CD4-positive, alpha-beta T cell treated with Interferon gamma for 1 hour (primary cell): Measurements from ENCODE around the gene MEIOC.
"Not testable (repeated sequence)": the region's sequence is repeated elsewhere in the genome, so short reads cannot be mapped to it uniquely, and the experiment has no call there.

Experiments used
- DNase-seq: peaks from one replicate; pipeline ENCODE4 v3.0.0-alpha.2; 2020

MEIOC gene

DNA sequence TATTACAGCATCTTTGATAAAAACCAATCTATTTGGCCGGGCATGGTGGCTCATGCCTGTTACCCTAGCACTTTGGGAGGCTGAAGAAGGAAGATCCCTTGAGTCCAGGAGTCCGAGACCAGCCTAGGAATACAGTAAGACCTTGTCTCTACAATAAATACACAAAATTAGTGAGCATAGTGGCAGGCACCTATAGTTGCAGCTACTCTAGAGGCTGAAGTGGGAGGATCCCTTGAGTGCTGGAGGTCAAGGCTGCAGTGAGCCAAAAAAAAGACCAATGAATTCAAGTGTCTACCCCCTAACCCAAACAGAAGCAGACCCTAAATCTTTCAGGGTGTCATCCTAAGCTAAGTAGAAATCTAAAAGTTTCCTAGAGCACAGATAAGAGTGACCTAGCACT, 7.3 kb upstream of the MEIOC start:
- DNase-seq = no peak

DNA sequence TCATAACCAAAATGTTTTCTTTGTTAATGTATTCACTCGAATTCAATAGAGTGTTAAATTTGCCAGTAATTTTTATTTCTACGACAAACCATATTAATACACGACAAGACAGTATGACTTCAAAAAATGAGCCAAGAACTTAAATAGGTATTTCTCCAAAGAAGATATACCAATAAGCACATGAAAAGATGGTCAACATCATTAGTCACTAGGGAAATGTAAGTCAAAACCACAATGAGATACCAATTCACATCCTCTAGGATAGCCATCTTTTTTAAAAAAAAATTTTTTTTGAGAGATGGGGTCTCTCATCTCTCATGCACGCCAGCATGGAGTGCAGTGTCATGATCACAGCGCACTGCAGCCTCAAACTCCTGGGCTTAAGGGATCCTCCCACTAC, 5.0 kb upstream of the MEIOC start:
- no peak for DNase-seq

DNA sequence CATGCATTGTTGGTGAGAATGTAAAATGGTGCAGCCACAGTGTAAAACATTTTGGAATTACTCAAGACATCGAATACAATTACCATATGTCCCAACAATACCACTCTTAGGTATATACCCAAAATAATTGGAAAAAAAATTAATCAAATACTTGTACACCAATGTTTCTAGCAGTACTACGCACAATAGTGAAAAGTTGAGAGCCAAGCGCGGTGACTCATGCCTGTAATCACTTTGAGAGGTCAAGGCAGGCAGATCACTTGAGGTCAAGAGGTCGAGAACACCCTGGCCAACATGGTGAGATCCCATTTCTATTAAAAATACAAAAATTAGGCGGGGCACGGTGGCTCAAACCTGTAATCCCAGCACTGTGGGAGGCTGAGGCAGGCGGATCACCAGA, 3.5 kb upstream of the MEIOC start:
- no peak for DNase-seq

DNA sequence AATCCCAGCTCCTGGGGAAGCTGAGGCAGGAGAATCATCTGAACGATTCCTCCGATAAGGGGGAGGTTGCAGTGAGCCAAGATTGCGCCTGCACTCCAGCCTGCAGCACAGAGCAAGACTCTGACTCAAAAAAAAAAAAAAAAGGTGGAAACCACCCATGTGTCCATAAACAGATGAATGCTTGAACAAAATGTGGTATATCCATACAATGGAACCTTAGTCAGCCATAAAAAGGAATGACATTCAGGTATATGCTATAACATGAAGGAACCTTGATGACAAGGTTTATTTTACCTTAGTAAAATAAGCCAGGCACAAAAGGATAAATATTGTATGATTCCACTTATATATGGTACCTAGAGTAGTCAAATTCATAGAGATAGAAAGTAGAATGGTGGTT, 2.9 kb upstream of the MEIOC start:
- DNase-seq = no peak

DNA sequence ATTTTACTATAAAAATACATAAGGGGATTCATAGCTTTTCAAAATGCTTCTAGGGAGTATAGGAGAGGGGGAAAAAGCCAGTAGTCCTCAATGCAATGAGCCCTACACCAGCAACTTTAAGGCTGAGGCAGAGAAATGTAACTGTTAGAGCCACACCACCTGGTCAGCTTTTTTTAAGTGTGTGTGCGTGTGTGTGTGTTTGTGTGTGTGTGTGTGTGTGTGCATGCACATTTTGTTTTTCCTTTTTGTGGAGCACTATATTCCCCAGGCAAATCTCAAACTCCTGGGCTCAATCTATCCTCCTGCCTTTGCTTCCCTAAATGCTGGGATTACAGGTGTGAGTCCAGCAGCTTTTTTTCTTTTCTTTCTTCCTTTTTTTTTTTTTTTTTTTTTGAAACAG, 2.3 kb upstream of the MEIOC start:
- no peak for DNase-seq

DNA sequence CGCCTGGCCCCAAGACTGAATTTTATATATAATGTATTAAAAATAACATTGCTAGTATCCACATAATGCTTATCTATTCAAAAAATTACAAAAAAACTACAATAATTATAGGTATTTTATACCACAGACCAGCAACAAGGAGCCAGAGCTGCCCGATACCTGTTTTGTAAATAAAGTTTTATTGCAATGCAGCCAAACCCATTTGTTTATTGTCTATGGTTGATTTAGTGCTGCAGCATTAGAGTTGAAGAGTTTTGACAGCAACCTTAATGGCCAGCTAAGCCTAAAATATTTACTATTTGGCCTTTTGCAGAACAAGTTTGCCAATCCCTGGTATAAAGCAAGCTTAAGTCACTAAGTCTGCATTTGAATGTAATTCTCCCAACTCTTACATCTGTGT, 5.6 kb downstream of the MEIOC start:
- DNase-seq = no peak

DNA sequence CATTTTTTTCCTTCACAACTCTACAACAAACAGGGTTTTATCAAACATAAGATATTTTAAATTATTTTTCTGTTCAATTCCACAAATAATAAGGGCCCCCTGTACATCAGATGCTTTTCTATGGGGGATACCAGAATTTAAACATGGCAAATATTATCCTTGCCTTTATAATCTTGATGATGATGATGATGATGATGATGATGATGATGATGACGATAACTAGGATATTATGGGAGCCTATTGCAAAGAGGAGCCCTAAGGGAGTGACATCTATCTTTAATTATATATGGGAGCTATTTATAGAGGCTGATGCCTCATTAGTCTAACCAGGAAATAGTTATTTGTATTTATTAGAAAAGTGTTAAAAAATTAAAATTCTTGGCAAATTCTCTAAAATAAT, 6.8 kb downstream of the MEIOC start:
- no peak for DNase-seq

DNA sequence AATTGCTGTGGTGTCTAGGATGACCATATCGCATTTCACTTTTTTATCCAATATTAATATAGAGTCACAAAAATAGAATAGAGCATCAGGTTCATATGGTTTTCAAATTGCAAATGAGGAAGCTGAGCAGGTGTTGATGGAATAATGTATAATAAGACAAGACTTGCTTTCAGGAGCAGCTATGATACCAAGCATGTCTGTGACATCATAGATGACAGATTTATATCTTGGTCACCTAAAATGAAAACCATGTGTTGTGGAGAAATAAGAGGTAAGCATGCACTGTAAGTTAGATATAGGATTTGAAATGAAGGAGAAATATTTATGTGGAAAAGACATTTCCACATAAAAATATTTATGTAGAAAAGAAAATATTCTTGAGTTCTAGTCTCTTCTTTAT, 8.6 kb downstream of the MEIOC start:
- no peak for DNase-seq

DNA sequence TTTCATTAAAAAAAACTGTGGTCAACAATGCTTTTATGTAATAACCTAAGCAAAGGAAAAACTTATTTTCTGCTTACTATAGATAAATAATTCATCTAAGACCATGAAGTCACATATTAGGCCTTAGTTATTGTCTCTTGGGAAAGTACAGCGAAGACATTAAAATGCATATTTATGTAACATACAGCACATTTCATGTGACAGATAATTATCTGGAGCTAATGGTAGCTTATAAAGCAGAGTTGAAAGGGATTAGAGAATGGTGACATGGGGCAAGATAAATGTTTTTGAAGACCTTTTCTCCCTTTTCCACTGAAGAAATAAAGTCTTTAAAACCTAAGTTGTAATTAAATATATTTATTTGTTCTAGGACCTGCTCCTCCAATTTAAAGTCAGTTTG, 9.7 kb downstream of the MEIOC start:
- DNase-seq = no peak

DNA sequence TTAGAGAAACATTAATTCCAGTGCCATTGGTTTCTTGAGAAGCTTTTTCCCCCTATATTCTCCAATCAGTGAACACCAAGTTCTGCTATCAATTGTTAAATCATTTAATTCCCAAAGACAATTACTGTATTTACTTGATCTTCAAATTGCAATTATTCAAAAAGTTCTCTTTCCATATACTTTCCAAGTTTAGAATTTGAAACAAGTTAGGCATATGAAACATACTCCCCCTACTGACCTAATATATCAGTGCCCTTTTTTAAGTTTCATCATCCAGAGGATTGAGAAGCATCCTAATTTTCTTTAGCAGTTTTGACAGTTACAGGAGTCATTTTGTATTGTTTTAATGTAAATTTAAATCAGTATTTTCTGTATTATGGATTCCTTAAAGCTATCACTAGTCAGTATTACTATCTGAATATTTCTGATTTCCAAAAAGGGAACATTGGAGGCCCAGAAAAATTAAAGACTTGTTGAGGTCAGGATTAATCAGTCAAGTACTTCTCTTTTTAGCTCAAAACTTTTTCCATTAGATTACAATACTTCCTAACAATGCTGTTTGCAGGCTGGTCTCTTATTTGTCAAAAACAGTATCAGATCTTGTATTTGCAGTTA, 16.3 kb downstream of the MEIOC start:
- no peak for DNase-seq

DNA sequence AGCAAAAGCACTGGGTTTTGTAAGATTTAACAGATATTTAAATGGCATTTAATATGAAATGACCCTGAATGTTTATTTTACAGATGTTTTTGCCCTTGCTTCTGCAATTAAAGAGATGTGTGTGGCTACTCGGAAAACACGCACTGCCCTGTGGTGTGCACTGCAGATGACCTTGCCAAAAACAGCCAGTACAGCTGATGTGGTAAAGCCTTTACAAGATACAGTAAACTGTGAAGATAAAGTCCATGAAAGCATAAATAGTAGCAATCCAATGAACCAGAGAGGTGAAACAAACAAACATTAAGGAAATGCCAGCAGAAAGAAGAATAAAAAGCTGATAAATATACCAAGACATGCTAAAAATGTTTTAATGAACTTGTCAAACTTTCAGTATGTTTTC, 17.6 kb downstream of the MEIOC start:
- no peak for DNase-seq

DNA sequence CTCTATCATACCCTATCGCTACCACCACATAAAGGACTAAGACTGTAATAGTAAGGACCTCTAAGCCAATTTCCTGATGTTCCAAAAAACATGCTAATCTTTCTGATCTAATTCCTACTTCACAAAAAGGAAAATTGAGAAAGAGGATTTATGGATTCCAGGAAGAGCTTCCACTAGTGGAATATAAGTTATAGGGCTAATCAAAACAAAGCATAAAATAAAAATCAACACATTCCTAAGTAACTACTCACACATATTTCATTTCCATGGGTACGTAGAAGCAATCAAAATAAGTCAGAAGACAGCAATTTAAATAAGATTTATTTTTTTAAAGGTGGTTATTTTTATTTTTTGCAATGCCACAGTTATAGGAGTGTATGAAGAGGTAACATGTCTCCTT, 20.9 kb downstream of the MEIOC start:
- no peak for DNase-seq

DNA sequence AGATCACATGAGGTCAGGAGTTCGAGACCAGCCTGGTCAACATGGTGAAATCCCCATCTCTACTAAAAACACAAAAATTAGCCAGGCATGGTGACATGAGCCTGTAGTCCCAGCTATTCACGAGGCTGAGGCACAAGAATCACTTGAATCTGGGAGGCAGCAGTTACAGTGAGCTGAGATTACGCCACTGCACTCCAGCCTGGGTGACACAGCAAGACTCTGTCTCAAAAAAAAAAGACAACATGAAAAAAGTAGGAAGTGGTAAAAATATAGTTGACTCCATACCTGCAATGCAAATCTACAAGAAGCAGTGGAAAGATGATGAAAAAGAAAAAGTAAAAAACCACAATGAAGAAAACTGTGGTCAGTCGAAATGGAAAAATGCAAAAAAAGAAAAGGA, 27.0 kb downstream of the MEIOC start:
- peak; percentile 5 for DNase-seq

DNA sequence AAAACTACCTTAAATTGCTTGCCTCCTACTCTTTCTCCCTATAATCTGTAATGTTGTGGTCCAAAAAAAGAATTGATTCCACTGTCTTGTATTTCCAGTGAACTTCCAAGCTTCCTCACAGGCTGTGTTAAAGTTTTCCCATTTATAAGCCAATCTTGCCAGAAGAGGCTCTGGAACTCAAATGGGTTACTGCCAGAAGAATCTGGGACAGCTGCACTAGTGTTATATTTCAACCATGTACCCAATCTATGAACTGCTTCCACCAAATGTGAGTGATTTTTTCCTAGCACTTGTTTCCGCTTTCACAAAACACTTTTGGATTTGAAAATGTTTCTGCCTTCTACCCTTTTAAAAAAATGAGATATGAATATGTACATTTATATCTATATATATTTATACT, 31.5 kb downstream of the MEIOC start:
- DNase-seq = no peak

DNA sequence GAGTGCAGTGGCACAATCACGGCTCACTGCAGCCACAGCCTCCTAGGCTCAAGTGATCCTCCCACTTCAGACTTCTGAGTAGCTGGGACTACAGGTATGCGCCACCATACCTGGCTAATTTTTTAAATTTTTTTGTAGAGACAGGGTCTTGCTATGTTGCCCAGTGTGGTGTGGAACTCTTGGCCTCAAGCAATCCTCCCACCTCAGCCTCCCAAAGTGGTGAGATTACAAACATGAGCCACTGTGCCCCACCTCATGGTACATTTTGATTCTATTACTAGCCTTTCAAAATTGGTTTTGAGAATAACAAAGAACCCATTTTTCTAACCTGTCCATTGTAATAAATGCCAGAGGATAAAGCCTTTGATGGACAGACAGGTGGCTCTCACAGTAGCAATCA, 31.9 kb downstream of the MEIOC start:
- no peak for DNase-seq

DNA sequence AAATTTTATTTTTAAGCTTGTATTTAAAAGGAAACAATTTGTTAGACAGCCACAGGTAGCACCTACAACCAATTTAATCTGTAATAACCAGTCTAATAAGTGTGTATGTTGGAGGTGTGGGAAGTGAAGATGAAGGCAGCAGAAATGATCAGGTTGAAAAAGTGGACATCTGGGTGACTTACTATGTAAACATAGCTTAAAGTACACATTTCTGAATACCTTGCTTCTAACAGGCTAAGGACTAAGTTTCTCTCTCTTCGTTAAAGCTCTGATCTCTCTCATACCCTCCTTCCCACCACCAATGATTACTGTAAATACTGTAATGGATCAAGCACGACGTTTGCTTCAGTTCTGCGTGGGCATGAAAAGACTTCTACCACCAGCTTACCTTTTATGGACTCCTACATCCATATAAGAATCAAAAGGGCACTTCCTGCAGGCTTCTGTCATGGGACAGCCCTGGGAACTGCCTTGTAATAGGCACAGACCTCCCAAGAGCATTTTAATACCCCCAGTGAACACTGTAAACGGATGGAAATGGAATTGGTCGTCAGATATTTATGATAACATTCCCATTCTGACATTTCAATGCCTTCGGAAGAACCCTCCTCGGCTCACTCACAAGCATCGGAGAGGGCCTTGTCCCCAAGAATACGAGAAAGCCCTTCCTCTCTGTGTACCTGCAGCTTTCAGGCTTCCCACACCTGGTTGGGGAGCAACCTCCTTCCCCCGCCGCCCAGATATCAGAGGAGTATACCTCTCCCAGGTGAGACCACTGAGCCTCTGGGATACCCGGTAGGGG, 32.6 kb downstream of the MEIOC start:
- DNase-seq = no peak

DNA sequence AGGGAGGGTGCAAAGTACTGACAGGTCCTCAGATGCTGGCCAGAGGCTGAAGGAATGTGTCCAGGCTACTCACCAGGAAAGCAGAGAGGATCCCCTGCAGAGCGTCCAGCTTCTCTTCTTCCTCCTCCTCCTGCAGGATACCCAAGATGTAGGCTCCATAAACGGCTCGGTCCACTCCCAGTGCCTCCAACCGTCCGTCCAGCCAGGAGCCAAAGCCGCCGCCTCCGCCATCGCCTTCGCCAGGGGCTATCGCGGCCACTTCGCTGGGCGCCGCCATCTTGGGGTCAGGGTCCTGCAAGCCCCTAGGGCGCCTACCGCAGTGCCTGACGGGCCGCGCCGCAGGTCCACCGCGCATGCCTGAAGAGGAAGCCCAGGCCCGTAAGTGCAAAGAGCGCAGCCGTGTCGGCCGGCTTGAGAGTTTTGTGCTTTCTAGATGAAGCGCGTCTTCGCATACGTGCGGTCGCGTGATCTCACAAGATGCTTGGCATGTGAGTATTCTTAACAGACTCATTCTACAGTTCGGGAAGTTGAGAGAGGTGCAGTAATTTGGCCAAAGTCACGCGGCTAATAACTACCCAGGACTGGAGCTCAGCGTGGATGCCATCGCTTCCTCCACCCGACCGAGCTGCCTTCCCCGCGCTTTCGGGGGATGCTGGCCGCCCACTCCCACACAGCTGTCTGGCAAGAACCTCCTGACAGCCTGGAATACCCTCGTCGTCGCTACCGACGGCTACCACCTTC, 33.4 kb downstream of the MEIOC start, which contains the start of gene CCDC43:
CCDC43 (minus strand) TSS at position 300 of the 741 bp plus-strand sequence; CDS start at position 277, 23 bp downstream.
- peak; percentile 91 for DNase-seq

DNA sequence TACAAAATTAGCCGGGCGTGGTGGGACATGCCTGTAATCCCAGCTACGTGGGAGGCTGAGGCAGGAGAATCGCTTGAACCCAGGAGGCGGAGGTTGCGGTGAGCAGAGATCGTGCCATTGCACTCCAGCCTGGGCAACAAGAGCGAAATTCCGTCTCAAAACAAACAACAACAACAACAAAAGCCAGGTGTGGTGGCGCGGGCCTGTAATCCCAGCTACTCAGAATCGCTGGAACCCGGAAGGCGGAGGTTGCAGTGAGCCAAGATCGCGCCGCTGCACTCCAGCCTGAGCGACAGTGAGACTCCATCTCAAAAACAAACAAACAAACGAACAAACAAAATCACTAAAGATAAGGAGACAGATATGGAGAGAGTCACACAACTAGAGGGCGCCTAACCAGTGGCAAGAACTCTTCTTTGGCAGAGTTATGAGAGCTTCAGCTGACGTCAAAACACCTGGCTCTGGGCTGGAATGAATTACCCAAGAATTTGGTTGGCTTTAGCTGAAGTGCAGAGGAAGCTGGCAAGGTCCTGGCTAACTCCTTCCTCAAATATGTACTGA, 34.6 kb downstream of the MEIOC start:
- not testable (repeated sequence) for DNase-seq

DNA sequence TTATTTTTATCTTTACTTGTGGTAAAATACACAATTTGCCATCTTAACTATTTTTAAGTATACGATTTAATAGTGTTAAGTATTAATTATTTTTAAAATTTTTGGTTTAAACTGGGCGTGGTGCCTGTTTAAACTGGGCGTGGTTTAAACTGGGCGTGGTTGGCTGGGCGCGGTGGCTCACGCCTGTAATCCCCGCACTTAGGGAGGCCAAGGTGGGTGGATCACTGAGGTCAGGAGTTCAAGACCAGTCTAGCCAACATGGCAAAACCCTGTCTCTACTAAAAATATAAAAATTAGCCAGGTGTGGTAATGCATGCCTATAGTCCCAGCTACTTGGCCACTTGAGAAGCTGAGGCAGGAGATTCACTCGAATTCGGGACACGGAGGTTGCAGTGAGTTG, 37.3 kb downstream of the MEIOC start:
- DNase-seq = no peak

DNA sequence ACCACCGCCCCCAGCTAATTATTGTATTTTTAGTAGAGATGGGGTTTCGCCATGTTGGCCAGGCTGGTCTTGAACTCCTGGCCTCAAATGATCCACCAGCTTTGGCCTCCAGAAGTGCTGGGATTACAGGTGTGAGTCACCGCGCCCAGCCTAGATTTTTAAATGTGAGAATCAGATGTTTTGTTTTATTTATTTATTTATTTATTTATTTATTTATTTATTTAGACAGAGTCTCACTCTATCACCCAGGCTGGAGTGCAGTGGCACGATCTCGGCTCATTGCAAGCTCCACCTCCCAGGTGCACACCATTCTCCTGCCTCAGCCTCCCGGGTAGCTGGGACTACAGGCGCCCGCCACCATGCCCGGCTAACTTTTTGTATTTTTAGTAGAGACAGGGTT, 44.0 kb downstream of the MEIOC start:
- DNase-seq = not testable (repeated sequence)

DNA sequence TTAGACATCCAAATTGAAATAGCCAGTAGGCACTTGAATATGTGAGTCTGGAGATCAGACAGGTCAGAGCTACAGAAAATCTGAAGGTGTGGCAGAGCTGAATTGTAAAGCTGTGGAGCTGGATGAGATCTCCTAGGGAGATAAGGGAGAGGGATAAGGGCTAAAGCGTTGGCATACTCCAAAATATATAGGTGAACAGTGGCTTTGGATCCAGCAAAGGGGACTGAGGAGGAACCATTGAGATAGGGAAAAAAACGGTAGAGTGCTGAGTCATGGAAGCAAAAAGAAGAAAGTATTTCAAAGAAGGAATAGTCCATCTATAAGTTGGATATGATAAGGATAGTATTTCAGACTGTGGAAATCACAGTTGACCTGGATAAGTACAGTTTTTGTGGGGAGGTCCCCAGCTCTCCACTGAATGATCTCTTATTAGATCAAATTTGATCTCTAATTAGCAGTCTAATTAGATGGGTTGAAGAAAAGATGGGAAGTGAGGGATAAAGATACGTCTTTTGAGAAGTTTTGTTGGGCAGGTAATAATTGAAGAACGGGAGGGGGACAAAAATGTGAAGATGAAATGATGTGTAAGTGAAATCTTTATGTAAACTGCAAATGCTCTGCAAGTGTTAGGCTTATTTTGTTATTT, 51.6 kb downstream of the MEIOC start:
- DNase-seq = no peak

DNA sequence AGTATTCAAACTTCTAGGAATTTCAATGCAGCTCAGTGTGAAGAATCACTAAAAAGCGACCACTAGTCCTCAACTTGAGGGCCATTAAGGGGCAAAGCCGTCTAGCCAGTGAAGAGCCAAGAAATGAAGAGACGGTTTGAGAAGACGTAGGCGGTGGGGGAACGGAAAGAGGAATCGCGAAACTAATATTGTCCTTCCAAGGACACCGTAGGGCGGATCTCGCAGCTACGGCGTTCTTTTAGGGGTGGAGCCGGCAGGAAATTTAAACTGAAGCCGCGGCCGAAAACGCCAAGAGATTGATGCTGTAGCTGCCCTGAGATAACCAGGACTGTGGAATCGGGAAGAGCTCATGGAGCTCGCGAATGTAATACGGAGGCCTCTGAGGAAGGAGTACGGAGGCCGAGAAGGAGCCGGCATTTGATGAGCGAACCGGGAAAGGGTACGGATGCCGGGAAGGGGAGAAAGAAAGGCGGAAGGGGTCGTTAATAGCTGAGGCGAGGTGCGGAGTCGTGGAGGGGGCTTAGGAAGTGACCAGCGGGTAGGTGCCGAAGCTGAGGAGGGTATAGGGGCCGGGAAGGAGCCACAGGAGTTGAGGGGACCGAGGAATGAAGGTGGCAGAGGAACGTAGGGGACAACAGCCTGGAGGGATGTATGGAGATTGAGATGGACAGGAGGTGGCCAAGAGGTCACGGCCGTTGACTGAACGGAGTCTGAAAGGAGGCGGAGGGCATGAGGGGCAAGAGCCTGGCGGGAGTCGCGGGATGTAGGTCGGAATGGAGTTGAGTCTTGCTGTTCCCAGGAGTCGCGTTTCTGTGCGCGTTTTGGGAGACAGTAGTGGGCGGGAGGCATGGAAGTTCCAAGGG, 52.4 kb downstream of the MEIOC start, which contains the start of gene DBF4B:
DBF4B (plus strand) TSS at position 265 of the 863 bp plus-strand sequence; CDS start at position 421, 156 bp downstream.
- DNase-seq = peak; percentile 81
